Left kidney (tissue), 2 donors: ENCODE results near the gene TMEM126A. TPM values are rescaled to one million over a fixed set of nuclear protein-coding genes. Genes with fewer than 3 reads are reported as not detected.
A peak's percentile ranks its signal among the peaks of the same experiment; 100 is the strongest.

Experiments
- DNase-seq: peaks from one replicate; pipeline ENCODE4 v3.0.0-alpha.2; 2013
- polyA plus RNA-seq: library from polyadenylated mRNA; unstranded; fragments of 120-200 nt; gene quantifications from one replicate; pipeline ENCODE4 v1.2.1, GENCODE V29; 2013; ENCODE audit not compliant: insufficient read length

TMEM126A gene
- polyA plus RNA-seq, 1 donor = 33.7 TPM

DNA sequence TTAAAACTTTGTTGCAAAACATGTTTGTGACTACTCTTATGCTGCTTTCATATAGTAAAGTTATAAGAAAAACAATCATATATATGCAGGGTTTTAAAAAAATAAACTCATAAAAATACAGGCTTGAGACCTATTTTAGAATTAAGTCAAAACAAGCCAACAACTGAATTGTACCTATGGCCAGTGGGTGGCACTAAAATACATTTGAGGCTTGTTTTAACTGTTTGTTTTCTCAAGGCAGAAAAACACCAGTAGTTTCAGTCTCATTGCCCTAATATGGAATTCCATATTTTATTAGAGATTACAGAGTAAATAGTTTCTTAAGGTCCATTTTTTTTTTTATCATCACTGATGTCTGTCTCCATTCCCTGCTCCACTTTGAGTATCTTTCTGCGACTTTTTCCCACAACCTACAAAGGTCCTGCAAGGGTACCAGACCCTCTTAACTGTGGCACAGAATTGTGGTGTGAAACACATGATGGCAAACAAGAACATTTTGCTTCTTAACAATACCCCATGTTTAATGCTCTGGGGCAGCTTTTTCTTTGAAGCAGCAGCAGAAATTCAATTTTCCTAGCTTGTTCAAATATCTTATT lies 46.7 kb downstream of the TMEM126A start:
- peak; percentile 63 for DNase-seq

DNA sequence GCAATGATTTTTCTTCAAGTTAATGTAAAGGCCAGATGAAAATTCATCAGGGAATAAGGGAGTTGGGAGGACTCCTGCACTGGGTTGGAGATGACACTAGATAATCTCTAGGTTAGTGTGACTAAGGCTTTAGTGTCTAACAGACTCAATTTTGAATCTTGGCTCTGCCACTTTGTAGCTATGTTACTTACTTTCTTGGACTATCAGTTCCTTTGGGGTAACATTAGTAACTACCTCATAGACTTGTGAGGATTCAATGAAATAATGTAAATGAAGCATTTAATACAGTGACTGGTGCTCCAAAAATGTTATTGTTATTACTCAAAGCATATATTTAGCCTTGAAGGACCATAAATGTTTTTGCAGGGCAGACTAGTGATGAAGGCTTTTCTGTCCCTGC lies 47.8 kb downstream of the TMEM126A start:
- DNase-seq = no peak

DNA sequence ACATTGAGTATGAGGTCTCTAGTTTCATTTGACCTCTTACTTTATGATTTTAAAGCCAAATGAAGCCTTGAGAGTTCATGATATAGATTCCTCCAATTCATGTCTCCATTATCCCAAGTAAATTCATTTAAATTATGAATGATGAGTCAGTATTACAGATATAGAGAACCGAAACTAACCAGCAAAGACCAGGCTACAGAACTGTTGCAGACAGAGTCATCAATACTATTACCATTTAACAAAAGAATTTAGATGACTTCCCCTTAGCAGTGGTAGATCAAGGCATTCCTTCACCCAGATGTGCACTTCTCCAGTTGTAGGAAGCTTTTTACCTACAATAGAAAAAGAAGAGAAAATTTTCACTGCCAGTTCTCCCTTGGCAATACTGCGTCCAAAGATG lies 50.0 kb downstream of the TMEM126A start:
- DNase-seq = no peak

DNA sequence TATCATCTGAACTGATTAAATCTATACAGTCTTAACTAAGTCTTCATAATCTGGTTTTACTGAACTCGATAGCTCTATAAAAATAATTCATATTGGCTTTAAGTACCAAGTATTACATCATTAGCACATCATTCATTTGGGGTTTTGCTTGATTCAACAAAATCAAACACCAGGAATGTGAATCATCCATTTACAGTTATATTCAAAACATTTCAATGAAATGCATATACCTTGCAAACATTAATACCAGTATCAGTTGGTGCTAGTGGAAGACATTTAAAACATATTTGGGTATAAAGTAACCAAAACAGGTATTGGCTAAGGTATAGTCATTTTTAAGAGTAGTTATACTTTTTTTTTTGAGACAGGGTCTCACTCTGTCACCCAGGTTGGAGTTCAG lies 50.4 kb downstream of the TMEM126A start:
- no peak for DNase-seq

DNA sequence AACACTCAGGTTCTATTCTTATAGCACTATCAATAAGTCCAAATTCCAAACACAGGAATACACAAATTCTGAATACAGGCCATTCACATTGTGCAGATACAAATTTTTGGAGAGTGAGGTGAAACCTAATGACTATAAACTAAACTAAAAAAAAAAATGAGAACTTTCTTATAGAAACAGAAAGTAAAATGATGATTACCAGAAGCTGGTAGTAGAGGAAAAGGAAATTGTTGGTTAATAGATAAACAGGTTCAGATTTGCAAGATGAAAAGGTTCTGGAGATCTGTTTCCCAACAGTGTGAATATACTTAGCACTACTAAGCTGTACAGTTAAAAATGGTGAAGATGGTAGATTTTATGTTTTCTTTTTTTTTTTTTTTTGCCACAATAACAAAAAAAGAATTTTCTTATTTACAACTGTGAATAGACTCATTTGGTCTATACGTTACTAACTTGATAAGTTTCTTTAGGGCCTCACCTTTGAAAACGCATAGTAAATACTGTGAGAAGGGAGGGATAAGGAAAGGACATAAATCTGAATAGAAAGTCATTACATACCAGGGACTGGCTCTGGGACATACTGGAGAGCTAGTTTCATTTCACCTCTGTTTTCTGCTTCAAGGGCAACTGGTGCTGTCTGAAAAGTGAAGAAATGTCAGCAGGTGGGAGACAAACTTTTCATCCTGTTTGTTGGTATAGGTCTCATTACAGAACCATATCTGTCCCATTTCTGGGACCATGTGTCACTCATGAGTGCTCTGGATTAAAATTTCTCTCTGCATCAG lies 52.4 kb downstream of the TMEM126A start:
- no peak for DNase-seq

DNA sequence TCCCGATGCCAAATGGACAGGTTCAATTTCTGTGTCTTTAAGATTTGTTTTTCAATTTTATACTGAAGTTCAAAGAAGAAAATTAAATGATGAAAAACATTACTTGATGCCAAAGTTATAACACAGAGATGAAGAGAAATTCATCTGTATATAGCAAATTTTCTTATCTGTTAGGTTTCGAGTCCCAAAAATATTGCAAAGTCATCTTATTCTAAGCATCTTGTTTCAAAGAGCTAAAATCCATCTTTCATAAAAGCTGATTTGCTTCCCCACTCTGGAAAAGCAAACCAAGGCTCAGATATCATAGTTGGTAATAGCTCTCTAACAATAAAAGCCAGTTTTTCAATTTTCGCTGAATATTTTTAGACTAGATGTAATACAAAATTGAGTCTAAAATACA lies 57.2 kb downstream of the TMEM126A start:
- DNase-seq = no peak

DNA sequence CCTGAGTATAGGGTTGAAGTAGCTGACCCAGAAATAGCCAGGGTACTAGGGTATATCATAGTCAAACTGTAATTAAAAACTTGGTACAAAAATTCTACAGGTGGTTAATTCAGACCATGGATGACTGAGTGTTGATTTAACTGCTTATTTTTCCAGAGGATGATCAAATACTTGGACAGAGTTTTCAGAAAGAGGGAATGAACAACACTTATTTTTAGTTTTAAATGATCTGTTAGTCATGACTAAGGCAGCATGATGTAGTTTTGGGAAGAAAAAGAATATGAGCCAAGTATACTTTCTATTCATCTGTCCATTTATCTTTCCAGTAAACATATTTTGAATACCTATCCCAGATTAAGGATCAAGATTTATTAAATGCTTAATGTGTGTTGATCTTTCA lies 58.0 kb downstream of the TMEM126A start:
- no peak for DNase-seq

Other genes starting within 250 kb of the TMEM126A start
- 13.4 TPM for gene DLG2, start 20.6 kb upstream of the TMEM126A start, polyA plus RNA-seq
- gene TMEM126B, start 19.4 kb upstream of the TMEM126A start, polyA plus RNA-seq = 69.7 TPM
- gene CREBZF, start 17.2 kb downstream of the TMEM126A start, polyA plus RNA-seq = 141 TPM
- 3.0 TPM for gene CCDC89, start 38.2 kb downstream of the TMEM126A start, polyA plus RNA-seq
- 106 TPM for gene SYTL2, start 163.2 kb downstream of the TMEM126A start, polyA plus RNA-seq
- 0.12 TPM for gene CCDC83, start 207.4 kb downstream of the TMEM126A start, polyA plus RNA-seq